Neutrophil (primary cell): ENCODE results near the gene ADAM15.

ENCODE experiments used
- H3K27ac ChIP-seq: fragments of 200-600 bp; sonication (generic); 2 replicates; pipeline ENCODE4 v1.5.1; 2016; ENCODE audit warnings: mild to moderate bottlenecking, moderate library complexity
- H3K27me3 ChIP-seq: fragments of 200-600 bp; sonication (generic); 2 replicates; pipeline ENCODE4 v1.6.0; 2016; ENCODE audit warnings: mild to moderate bottlenecking
- H3K36me3 ChIP-seq: fragments of 200-600 bp; sonication (generic); 2 replicates; pipeline ENCODE4 v1.5.1; 2017
- H3K4me1 ChIP-seq, 2 experiments: fragments of 200-600 bp in 1 of 2; sonication (generic) in 1 of 2; 1 replicate in 1 of 2; 2 replicates in 1 of 2; pipeline versions ENCODE4 v1.5.1 to v1.6.1; 2013 to 2016; ENCODE audit warnings: low read depth in 1 of 2, low read length in 1 of 2, mild to moderate bottlenecking in 1 of 2, moderate library complexity in 1 of 2; ENCODE audit not compliant: control insufficient read depth in 1 of 2, insufficient read depth in 1 of 2
- H3K4me3 ChIP-seq, 2 experiments: fragments of 200-600 bp in 1 of 2; sonication (generic) in 1 of 2; 1 replicate in 1 of 2; 2 replicates in 1 of 2; pipeline ENCODE4 v1.5.1; 2013 to 2016; ENCODE audit warnings: low read depth in 1 of 2, low read length in 1 of 2, mild to moderate bottlenecking in 1 of 2, moderate library complexity in 1 of 2
- H3K9me3 ChIP-seq: fragments of 200-600 bp; sonication (generic); 2 replicates; pipeline ENCODE4 v1.5.1; 2016
- TF ChIP-seq, protein P1 (sequence below): fragments of 200-600 bp; sonication (generic); IDR thresholded peaks from 2 replicates; pipeline ENCODE4 v1.5.1; 2016; ENCODE audit warnings: antibody characterized with exemption

Gene ADAM15

DNA sequence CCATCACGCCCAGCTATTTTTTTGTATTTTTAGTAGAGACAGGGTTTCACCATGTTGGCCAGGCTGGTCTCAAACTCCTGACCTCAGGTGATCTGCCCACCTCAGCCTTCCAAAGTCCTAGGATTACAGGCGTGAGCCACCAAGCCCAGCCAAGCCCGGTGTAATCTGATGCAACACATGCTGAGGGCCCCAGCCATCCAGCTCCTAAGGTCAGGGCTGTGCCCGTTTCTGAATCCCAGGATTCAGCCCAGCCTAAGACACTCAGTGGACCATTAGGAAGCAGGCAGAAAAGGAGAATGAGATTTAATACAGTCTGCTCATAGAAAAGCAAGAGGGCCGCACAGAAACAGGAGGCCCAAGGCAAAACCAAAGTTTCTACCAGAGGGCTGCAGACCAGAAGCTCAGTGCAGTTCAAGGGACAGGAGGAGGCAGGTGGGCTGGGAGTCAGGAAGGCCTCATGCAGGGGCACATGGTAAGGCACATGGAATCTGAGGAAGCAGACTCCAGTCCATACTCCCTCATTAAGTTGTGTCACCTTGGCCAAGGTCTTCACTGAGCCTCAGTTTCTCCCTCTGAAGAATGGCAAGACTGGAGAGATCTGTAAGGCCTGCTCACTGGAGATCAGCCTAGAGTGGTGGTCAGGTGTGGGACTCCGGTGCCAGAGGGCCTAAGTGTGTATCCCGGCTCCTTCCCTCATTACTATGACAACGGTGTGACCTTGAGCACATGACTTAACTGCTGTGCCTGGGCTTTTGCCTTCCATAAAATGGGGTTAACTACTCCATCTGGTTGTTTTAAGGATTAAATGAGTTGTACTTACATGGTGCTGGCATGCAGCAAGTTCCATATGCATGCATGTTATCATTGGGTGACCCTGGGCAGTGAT, 2.4 kb upstream of the ADAM15 start:
- no peaks in the 10 kb centered on the region for H3K27me3 ChIP-seq
- no peak overlapping the region for H3K4me3 ChIP-seq
- H3K9me3 ChIP-seq, result no peaks in the 10 kb centered on the region
- H3K4me1 ChIP-seq, result peaks cover 35 to 43% of the 10 kb centered on the region in 2 experiments
- no peaks in the 10 kb centered on the region for H3K36me3 ChIP-seq
- TF ChIP-seq, protein P1, sequence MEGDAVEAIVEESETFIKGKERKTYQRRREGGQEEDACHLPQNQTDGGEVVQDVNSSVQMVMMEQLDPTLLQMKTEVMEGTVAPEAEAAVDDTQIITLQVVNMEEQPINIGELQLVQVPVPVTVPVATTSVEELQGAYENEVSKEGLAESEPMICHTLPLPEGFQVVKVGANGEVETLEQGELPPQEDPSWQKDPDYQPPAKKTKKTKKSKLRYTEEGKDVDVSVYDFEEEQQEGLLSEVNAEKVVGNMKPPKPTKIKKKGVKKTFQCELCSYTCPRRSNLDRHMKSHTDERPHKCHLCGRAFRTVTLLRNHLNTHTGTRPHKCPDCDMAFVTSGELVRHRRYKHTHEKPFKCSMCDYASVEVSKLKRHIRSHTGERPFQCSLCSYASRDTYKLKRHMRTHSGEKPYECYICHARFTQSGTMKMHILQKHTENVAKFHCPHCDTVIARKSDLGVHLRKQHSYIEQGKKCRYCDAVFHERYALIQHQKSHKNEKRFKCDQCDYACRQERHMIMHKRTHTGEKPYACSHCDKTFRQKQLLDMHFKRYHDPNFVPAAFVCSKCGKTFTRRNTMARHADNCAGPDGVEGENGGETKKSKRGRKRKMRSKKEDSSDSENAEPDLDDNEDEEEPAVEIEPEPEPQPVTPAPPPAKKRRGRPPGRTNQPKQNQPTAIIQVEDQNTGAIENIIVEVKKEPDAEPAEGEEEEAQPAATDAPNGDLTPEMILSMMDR, result no peak
- no peak overlapping the region for H3K27ac ChIP-seq

DNA sequence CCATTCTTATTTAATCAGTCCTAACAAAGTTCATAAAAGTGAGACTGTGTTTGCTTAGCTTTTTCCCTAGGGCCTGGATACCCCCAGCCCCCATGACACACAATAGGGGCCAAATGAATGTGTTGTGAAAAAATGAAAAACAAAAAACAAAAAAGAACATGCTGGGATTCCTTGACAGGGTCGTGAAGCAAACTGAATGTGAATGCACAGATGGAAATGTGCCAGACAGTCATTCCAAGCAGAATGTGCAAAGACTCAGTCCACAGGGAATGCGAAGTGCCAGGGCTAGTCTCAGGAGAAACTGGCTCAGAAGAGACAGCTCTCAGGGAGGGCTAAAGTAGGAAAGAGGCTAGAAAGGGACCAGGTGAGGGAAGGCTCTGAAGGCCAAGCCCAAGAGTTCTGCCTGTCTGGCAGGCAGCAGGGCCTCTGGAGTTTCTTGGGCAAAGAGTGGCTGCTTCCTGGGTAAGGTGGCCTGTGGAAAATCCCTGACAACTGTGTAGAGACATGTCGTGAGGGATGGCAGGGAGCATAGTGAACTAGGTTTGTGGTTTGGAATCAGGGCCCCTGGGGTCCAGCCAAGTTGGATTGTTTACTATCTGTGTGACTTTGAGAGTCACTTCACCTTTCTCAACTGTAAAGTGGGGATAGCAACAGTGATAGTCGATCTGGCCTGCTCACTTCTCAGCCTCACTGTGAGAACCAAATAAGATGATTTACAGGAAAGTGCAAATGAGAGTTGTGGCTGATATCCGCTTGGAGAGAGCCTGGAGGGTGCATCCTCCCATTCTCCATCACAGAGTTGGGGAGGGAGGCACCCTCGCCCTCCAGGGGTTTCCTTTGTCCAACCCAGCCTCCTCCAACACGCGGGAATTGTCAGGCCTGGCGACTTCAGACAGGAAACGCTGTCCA, 1.2 kb upstream of the ADAM15 start:
- Histone ChIP-seq H3K4me1 (peaks cover 38 to 43% of the 10 kb centered on the region in 2 experiments), H3K36me3 (peaks cover 7% of the 10 kb centered on the region), H3K27me3 (no peaks in the 10 kb centered on the region), H3K9me3 (no peaks in the 10 kb centered on the region), H3K4me3 (peak overlapping the region; percentile 87 to 92), H3K27ac (peak overlapping the region; percentile 88)
- TF ChIP-seq, protein P1, result no peak

DNA sequence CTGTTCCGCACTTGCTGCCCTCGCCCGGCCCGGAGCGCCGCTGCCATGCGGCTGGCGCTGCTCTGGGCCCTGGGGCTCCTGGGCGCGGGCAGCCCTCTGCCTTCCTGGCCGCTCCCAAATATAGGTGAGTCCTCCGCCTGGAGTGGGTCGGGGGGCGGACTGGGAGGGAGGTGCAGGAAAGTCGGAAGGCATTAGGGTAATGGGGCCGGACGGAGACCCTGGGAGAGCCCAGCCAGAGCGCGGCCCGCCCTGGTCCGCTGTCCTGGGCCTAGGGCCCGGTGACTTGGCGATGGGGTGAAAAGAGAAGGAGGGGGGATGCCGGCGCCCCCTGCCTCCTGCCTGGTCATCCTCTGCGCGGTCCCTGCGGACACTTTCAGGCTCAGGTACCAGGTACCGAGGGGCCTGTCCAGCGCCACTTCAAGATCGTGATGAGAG, 243 bp downstream of the ADAM15 start:
- peak overlapping the region; percentile 87 to 92 for H3K4me3 ChIP-seq
- no peaks in the 10 kb centered on the region for H3K27me3 ChIP-seq
- TF ChIP-seq, protein P1, result no peak
- H3K4me1 ChIP-seq, result peaks cover 38 to 42% of the 10 kb centered on the region in 2 experiments
- peak overlapping the region; percentile 88 for H3K27ac ChIP-seq
- peaks cover 20% of the 10 kb centered on the region for H3K36me3 ChIP-seq
- H3K9me3 ChIP-seq, result no peaks in the 10 kb centered on the region

DNA sequence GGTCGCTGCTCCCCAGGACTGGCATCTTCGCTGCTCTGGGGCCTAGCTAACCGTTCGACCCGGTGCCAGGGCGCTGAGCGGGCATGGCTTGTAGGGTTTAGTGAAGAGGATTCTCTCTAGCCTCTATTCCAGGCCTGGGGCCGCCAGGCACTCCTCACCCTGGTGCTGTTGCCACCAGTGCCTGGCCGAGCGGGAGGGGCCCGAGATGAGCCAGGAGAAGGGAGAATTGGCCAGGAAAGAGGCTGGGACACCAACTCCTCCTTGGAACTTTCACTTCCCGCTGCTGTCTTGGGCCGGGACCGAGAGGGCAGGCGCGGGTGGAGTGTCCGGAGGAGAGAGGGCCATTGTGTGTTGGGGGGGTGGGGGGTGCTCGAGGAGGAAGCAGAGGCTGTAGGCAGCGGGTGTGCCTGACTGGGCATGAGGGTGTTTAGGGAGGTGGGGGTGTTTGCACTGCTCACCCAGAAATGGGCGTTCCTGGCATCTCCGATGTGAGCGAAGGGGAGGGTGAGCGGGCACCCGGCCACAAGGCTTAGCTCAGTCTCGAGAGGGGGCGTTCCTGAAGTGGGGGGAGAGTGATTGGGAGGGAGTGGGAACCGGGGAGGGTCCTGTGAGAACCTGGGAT, 772 bp downstream of the ADAM15 start:
- Histone ChIP-seq H3K27me3 (no peaks in the 10 kb centered on the region), H3K4me1 (peaks cover 38 to 42% of the 10 kb centered on the region in 2 experiments), H3K36me3 (peaks cover 25% of the 10 kb centered on the region), H3K4me3 (peak overlapping the region; percentile 87 to 92), H3K9me3 (no peaks in the 10 kb centered on the region), H3K27ac (peak overlapping the region; percentile 88)
- TF ChIP-seq, protein P1, result peak; percentile 5
